Activated T-cell treated with anti-CD3 and anti-CD28 coated beads, Interleukin-2, amount 50 U/mL, for 4 hours (primary cell): ENCODE measurements around the gene PADI6. TPM values are rescaled to one million over a fixed set of nuclear protein-coding genes. Genes with fewer than 3 reads are reported as not detected.
"Not testable (repeated sequence)": the region's sequence is repeated elsewhere in the genome, so short reads cannot be mapped to it uniquely, and the experiment has no call there.

ENCODE experiments used
- ATAC-seq, 2 donors: fragments of 200-7000 bp; cut with Tn5 transposase; one replicate each; pipeline ENCODE4 v1.10.0; 2021
- DNase-seq: peaks from one replicate; pipeline ENCODE4 v3.0.0-alpha.2; 2020
- H3K27me3 Mint-ChIP-seq: one replicate; pipeline ENCODE4 v1.8.0; 2021; ENCODE audit warnings: low read depth, mixed read lengths
- H3K36me3 Mint-ChIP-seq: one replicate; pipeline ENCODE4 v1.8.0; 2022; ENCODE audit warnings: mixed read lengths; ENCODE audit not compliant: insufficient read depth
- H3K4me1 Mint-ChIP-seq: one replicate; pipeline ENCODE4 v1.8.0; 2021; ENCODE audit warnings: low read depth, mixed read lengths
- H3K4me3 Mint-ChIP-seq: one replicate; pipeline ENCODE4 v1.8.0; 2021; ENCODE audit warnings: mild to moderate bottlenecking, moderate library complexity, mixed read lengths
- H3K9me3 Mint-ChIP-seq: one replicate; pipeline ENCODE4 v1.8.0; 2021; ENCODE audit warnings: mixed read lengths
- total RNA-seq, 3 donors: library from RNA; stranded (reverse); gene quantifications; one replicate each; pipeline ENCODE4 v1.2.1, GENCODE V29; 2021

The PADI6 gene
- not detected for total RNA-seq

GRCh38 chr1:17371896-17372295 is at the start of gene PADI6:
TSS of gene PADI6 (plus strand) at chr1:17372196. CDS start at chr1:17372246, 50 bp downstream.
- ATAC-seq, result no peak
- no peak for DNase-seq
- Mint-ChIP-seq H3K36me3 (no peaks in the 10 kb centered on the region), H3K9me3 (no peaks in the 10 kb centered on the region), H3K4me1 (no peaks in the 10 kb centered on the region), H3K4me3 (no peak within 1 kb of the TSS), H3K27me3 (no peaks in the 10 kb centered on the region)

- DNase-seq (no peak), ATAC-seq (no peak)
- Mint-ChIP-seq H3K27me3 (peaks cover 20% of the 10 kb centered on the region), H3K9me3 (peaks cover 5% of the 10 kb centered on the region), H3K4me1 (no peaks in the 10 kb centered on the region), H3K4me3 (no peak overlapping the region), H3K36me3 (no peaks in the 10 kb centered on the region)
Observed at GRCh38 chr1:17328855-17329254, 43.1 kb upstream of the PADI6 start.

- Mint-ChIP-seq H3K36me3 (no peaks in the 10 kb centered on the region), H3K4me3 (no peak overlapping the region), H3K27me3 (peaks cover 20% of the 10 kb centered on the region), H3K9me3 (peaks cover 3% of the 10 kb centered on the region), H3K4me1 (no peaks in the 10 kb centered on the region)
- ATAC-seq (no peak), DNase-seq (no peak)
Observed at GRCh38 chr1:17329610-17330009, 42.4 kb upstream of the PADI6 start.

- Mint-ChIP-seq H3K4me3 (no peak overlapping the region), H3K9me3 (no peaks in the 10 kb centered on the region), H3K4me1 (no peaks in the 10 kb centered on the region), H3K27me3 (peaks cover 24% of the 10 kb centered on the region), H3K36me3 (no peaks in the 10 kb centered on the region)
- ATAC-seq, result no peak
- DNase-seq, result no peak
Observed at GRCh38 chr1:17330856-17331255, 41.1 kb upstream of the PADI6 start.

- Mint-ChIP-seq H3K4me3 (no peak overlapping the region), H3K36me3 (no peaks in the 10 kb centered on the region), H3K4me1 (peaks cover 4% of the 10 kb centered on the region), H3K9me3 (no peaks in the 10 kb centered on the region), H3K27me3 (peaks cover 29% of the 10 kb centered on the region)
- DNase-seq (no peak), ATAC-seq (no peak)
Observed at GRCh38 chr1:17333081-17333480, 38.9 kb upstream of the PADI6 start.

GRCh38 chr1:17335821-17336710 is 35.9 kb upstream of the PADI6 start:
- peaks cover 20% of the 10 kb centered on the region for H3K27me3 Mint-ChIP-seq
- ATAC-seq, result peak in 1 of 2 donors; percentile 59
- DNase-seq, result peak; percentile 53
- H3K4me3 Mint-ChIP-seq, result no peak overlapping the region
- H3K36me3 Mint-ChIP-seq, result no peaks in the 10 kb centered on the region
- peaks cover 4% of the 10 kb centered on the region for H3K4me1 Mint-ChIP-seq
- no peaks in the 10 kb centered on the region for H3K9me3 Mint-ChIP-seq

- Mint-ChIP-seq H3K27me3 (peaks cover 15% of the 10 kb centered on the region), H3K36me3 (no peaks in the 10 kb centered on the region), H3K4me1 (peaks cover 4% of the 10 kb centered on the region), H3K9me3 (no peaks in the 10 kb centered on the region), H3K4me3 (no peak overlapping the region)
- DNase-seq, result no peak
- no peak for ATAC-seq
Observed at GRCh38 chr1:17338706-17339493, 33.1 kb upstream of the PADI6 start.

GRCh38 chr1:17339521-17339920 is 32.5 kb upstream of the PADI6 start:
- peaks cover 15% of the 10 kb centered on the region for H3K27me3 Mint-ChIP-seq
- ATAC-seq, result no peak
- no peak for DNase-seq
- no peaks in the 10 kb centered on the region for H3K36me3 Mint-ChIP-seq
- peaks cover 4% of the 10 kb centered on the region for H3K4me1 Mint-ChIP-seq
- H3K9me3 Mint-ChIP-seq, result no peaks in the 10 kb centered on the region
- no peak overlapping the region for H3K4me3 Mint-ChIP-seq

- Mint-ChIP-seq H3K9me3 (no peaks in the 10 kb centered on the region), H3K36me3 (no peaks in the 10 kb centered on the region), H3K27me3 (peaks cover 12% of the 10 kb centered on the region), H3K4me3 (no peak overlapping the region), H3K4me1 (peaks cover 4% of the 10 kb centered on the region)
- DNase-seq (no peak), ATAC-seq (no peak)
Observed at GRCh38 chr1:17340358-17340757, 31.6 kb upstream of the PADI6 start.

- Mint-ChIP-seq H3K4me1 (no peaks in the 10 kb centered on the region), H3K36me3 (no peaks in the 10 kb centered on the region), H3K9me3 (no peaks in the 10 kb centered on the region), H3K27me3 (peaks cover 6% of the 10 kb centered on the region), H3K4me3 (no peak overlapping the region)
- no peak for ATAC-seq
- no peak for DNase-seq
Observed at GRCh38 chr1:17342014-17342441, 30.0 kb upstream of the PADI6 start.

- DNase-seq, H3K36me3 Mint-ChIP-seq, H3K9me3 Mint-ChIP-seq, ATAC-seq, H3K4me3 Mint-ChIP-seq, H3K4me1 Mint-ChIP-seq: not testable (repeated sequence)
- H3K27me3 Mint-ChIP-seq, result peaks cover 14% of the 10 kb centered on the region
Observed at GRCh38 chr1:17345506-17345905, 26.5 kb upstream of the PADI6 start.

- Mint-ChIP-seq H3K9me3 (no peaks in the 10 kb centered on the region), H3K27me3 (peaks cover 12% of the 10 kb centered on the region), H3K36me3 (no peaks in the 10 kb centered on the region), H3K4me1 (no peaks in the 10 kb centered on the region), H3K4me3 (no peak overlapping the region)
- DNase-seq (no peak), ATAC-seq (no peak)
Observed at GRCh38 chr1:17346046-17346789, 25.8 kb upstream of the PADI6 start.

- Mint-ChIP-seq H3K27me3 (peaks cover 11% of the 10 kb centered on the region), H3K4me1 (no peaks in the 10 kb centered on the region)
- DNase-seq, result no peak
Observed at GRCh38 chr1:17347769-17348592, 24.0 kb upstream of the PADI6 start.

More at GRCh38 chr1:17347769-17348592, 24.0 kb upstream of the PADI6 start:
- H3K9me3 Mint-ChIP-seq, result no peaks in the 10 kb centered on the region
- no peak overlapping the region for H3K4me3 Mint-ChIP-seq
- no peaks in the 10 kb centered on the region for H3K36me3 Mint-ChIP-seq
- no peak for ATAC-seq
